CD4-positive, alpha-beta T cell treated with Interleukin-6 at 100 ng/mL for 8 hours (primary cell): Measurements from ENCODE around the gene GALNS.

Experiments
- DNase-seq: peaks from one replicate; pipeline ENCODE4 v3.0.0-alpha.2; 2020; ENCODE audit warnings: mixed read lengths, low spot score

Gene GALNS

GRCh38 chr16:88770461-88771293 lies 86.1 kb downstream of the GALNS start:
- no peak for DNase-seq

- DNase-seq: no peak
Measured at GRCh38 chr16:88769617-88770460, 86.9 kb downstream of the GALNS start.

- DNase-seq: no peak
Measured at GRCh38 chr16:88768071-88768783, 88.5 kb downstream of the GALNS start.

DNA sequence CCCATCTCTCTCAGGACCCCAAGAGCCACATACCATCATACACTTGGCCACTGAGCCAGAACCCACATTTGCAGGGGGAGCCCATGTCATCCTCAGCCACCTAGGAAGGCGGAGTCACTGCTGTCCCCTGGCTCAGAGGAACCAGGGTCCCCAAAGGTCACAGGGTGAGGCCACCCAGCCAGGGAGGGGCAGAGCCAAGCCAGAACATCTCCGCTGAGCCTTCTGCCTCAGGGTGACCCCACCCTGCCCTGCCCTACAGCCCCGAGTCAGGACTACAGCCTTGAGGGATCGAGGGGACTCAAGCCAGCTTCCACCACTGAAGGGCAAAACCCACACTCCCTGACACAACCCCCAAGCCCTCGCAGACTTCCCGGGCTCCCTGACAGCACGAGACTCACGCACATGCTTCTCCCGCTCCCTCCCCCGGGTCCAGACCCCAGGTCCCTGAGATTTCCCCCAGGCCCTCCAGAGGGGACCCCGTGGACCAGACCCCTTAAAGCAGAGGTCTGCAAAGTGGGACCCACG lies 89.1 kb downstream of the GALNS start:
- no peak for DNase-seq

- DNase-seq: no peak
Measured at GRCh38 chr16:88766975-88767374, 89.8 kb downstream of the GALNS start.

DNA sequence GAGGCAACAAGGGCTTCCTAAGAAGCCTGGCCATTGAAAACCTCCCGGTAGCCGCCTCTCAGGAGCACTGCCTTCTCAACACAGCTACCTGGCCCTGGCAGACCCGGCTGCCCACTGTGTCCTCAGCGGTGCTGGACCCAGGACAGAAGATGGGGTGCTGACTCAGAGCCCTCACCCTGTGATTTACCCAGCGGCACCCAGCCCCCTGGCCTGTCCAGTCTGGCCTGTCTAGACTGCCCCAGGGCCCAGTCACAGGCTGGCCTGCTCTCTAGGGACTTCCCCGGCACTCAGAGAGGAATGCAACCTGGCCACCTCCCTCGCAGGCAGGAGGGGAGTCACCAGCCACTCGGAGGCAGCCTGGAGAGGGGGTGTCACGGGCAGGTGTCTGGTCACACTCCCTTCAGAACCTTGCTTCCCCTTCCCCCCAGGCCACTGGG lies 91.8 kb downstream of the GALNS start:
- DNase-seq: no peak

- no peak for DNase-seq
Measured at GRCh38 chr16:88764080-88764479, 92.7 kb downstream of the GALNS start.
